ENCODE data around the gene IL17RD. TPM values are rescaled to one million over a fixed set of nuclear protein-coding genes. Genes with fewer than 3 reads are reported as not detected.
A peak's percentile ranks its signal among the peaks of the same experiment; 100 is the strongest.

Gene IL17RD
- total RNA-seq, 1 donor from 2014 or later: 26.1 TPM

DNA sequence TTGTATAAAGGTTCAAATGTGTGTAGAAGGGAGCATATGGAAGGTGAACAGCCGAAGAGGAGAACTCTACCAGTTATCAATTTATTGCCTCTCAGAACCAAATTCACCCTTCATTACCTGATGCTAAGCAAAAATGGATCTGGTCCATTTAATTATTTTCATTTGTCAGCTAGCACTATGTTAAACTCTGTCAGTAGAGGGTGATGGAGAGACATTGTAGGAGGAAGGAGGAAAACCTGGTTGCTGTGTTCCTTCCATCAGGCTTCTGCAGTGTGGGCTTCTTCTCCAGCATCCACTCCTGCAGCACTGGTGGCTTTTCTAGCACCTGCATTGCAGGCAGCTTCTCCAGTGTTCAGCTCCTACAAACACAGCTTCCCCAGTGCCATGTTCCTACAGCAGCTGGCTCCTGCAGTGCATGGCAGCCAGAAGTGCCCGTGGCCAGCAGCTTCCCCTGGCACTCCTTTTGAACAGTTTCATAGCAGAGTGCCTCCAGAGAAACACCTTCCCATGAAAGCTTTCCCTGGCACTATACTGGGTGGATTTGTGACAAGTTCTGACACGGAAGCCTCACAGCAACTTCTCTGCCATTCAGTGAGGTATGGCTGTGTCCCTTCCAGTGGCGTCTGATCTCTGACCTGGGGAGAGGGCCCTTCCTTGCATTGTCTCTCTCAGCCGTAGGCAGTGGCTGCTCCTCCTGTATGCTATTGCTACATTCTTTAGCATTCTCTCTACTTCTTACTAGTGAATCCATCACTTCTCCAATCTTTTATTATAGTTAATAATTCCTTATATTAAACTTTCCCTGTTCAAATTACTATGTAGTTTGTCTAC, 14.6 kb upstream of the IL17RD start:
- Histone ChIP-seq H3K9ac (no peak overlapping the region), H2AFZ (replicated peaks) (peak overlapping the region; percentile 81), H4K20me1 (ENCODE audit: low read depth) (no peaks in the 10 kb centered on the region), H3K36me3 (no peaks in the 10 kb centered on the region), H3K27me3 (no peaks in the 10 kb centered on the region), H3F3A (ENCODE audit: low read depth) (no peaks in the 10 kb centered on the region), H3K9me3 (ENCODE audit: low read depth) (no peaks in the 10 kb centered on the region), H3K4me1 (peaks cover 22% of the 10 kb centered on the region), H3K27ac (no peak overlapping the region), H3K4me2 (no peak overlapping the region), H3K79me2 (ENCODE audit: low read depth) (no peaks in the 10 kb centered on the region), H3K4me3 (no peak overlapping the region)
- Mint-ChIP-seq H3K27ac (no peak overlapping the region), H3K4me3 (no peak overlapping the region), H3K27me3 (ENCODE audit: insufficient read depth, low read depth) (peaks cover 5% of the 10 kb centered on the region), H3K36me3 (no peaks in the 10 kb centered on the region), H3K4me1 (peaks cover 7% of the 10 kb centered on the region), H3K9me3 (peaks cover 3% of the 10 kb centered on the region)
- DNase-seq (ENCODE audit: low spot score): peak; percentile 61
- TF ChIP-seq EZH2 (IDR thresholded peaks at IDR 0.05) (no peak), CTCF (IDR thresholded peaks at IDR 0.05) (peak; percentile 60), EZH2phosphoT487 (IDR thresholded peaks at IDR 0.05) (no peak)

DNA sequence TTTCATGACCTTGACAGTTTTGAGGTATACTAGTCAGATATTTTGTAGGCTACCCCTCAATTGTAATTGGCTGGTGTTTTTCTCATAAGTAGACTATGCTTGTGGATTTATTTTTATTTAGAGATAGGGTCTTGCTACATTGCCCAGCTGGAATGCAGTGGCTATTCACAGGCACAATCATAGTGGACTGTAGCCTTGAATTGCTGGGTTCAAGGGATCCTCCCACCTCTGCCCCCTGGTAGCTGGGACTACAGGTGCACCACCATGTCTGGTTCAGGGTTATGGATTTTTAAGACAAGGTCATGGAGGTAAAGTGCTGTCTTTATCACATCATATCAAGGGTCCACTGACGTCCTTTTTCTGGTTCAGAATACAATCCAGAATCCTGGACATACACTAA, 10.9 kb upstream of the IL17RD start:
- no peaks in the 10 kb centered on the region for H3K36me3 ChIP-seq
- no peak overlapping the region for H2AFZ ChIP-seq (replicated peaks)
- no peak overlapping the region for H3K4me2 ChIP-seq
- DNase-seq (ENCODE audit: low spot score): no peak
- no peaks in the 10 kb centered on the region for H3F3A ChIP-seq (ENCODE audit: low read depth)
- no peaks in the 10 kb centered on the region for H3K9me3 ChIP-seq (ENCODE audit: low read depth)
- no peak overlapping the region for H3K4me3 Mint-ChIP-seq
- H3K27me3 ChIP-seq: peaks cover 3% of the 10 kb centered on the region
- H3K27ac Mint-ChIP-seq: no peak overlapping the region
- peaks cover 3% of the 10 kb centered on the region for H3K27me3 Mint-ChIP-seq (ENCODE audit: insufficient read depth, low read depth)
- no peaks in the 10 kb centered on the region for H3K9me3 Mint-ChIP-seq
- TF ChIP-seq EZH2phosphoT487 (IDR thresholded peaks at IDR 0.05) (no peak), CTCF (IDR thresholded peaks at IDR 0.05) (no peak), EZH2 (IDR thresholded peaks at IDR 0.05) (no peak)
- H3K4me3 ChIP-seq: no peak overlapping the region
- H3K4me1 ChIP-seq: peaks cover 10% of the 10 kb centered on the region
- H3K4me1 Mint-ChIP-seq: peaks cover 3% of the 10 kb centered on the region
- no peak overlapping the region for H3K27ac ChIP-seq
- H3K9ac ChIP-seq: no peak overlapping the region
- H3K79me2 ChIP-seq (ENCODE audit: low read depth): no peaks in the 10 kb centered on the region
- no peaks in the 10 kb centered on the region for H3K36me3 Mint-ChIP-seq
- H4K20me1 ChIP-seq (ENCODE audit: low read depth): no peaks in the 10 kb centered on the region

DNA sequence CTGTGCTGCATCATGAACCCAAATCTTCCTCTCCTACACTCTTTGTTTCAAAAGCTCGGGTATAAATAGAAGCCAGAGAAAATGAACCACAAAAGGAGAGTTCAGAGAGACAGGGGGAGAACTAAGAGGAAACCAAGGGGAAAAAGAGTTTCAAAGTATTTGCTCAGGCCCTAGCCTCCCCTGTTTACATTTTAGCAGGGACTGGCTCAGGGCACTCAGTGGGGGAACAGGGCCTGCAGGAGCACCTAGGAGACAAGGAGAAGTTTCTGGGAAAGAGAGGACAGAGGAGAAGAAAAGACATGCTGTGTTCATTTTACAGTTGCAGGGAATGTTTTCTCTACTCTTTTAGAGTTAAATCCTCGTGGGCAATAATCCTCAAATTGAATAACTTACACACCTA, 8.5 kb upstream of the IL17RD start:
- H3K4me3 ChIP-seq: no peak overlapping the region
- H3K9me3 ChIP-seq (ENCODE audit: low read depth): no peaks in the 10 kb centered on the region
- TF ChIP-seq CTCF (IDR thresholded peaks at IDR 0.05) (no peak), EZH2 (IDR thresholded peaks at IDR 0.05) (no peak), EZH2phosphoT487 (IDR thresholded peaks at IDR 0.05) (no peak)
- Mint-ChIP-seq H3K4me1 (peaks cover 16% of the 10 kb centered on the region), H3K9me3 (no peaks in the 10 kb centered on the region), H3K27me3 (ENCODE audit: insufficient read depth, low read depth) (peaks cover 2% of the 10 kb centered on the region), H3K4me3 (no peak overlapping the region), H3K36me3 (no peaks in the 10 kb centered on the region), H3K27ac (no peak overlapping the region)
- DNase-seq (ENCODE audit: low spot score): no peak
- no peak overlapping the region for H3K9ac ChIP-seq
- peaks cover 25% of the 10 kb centered on the region for H3K27me3 ChIP-seq
- H3F3A ChIP-seq (ENCODE audit: low read depth): no peaks in the 10 kb centered on the region
- no peak overlapping the region for H3K4me2 ChIP-seq
- no peaks in the 10 kb centered on the region for H3K79me2 ChIP-seq (ENCODE audit: low read depth)
- no peaks in the 10 kb centered on the region for H4K20me1 ChIP-seq (ENCODE audit: low read depth)
- H3K27ac ChIP-seq: no peak overlapping the region
- H2AFZ ChIP-seq (replicated peaks): peak overlapping the region; percentile 45
- H3K4me1 ChIP-seq: peaks cover 16% of the 10 kb centered on the region
- no peaks in the 10 kb centered on the region for H3K36me3 ChIP-seq
